Lower lobe of right lung (tissue), 2 donors: Measurements from ENCODE around the gene IGBP1. TPM values are rescaled to one million over a fixed set of nuclear protein-coding genes. Genes with fewer than 3 reads are reported as not detected.

Source experiments
- ATAC-seq, 2 donors: fragments of 200-7000 bp; cut with Tn5 transposase; one replicate each; pipeline ENCODE4 v1.9.1; 2020 to 2022; ENCODE audit warnings: mild to moderate bottlenecking in 2 of 2, moderate library complexity in 2 of 2
- DNase-seq: peaks from one replicate; pipeline ENCODE4 v3.0.0-alpha.2; 2020
- H3K27ac ChIP-seq: fragments of 200-600 bp; one replicate; pipeline ENCODE4 v1.8.0; 2022
- H3K27me3 ChIP-seq: fragments of 200-600 bp; one replicate; pipeline ENCODE4 v1.8.0; 2022; ENCODE audit warnings: low read depth
- H3K36me3 ChIP-seq: fragments of 200-600 bp; one replicate; pipeline ENCODE4 v1.8.0; 2022; ENCODE audit warnings: mild to moderate bottlenecking
- H3K4me1 ChIP-seq: fragments of 200-600 bp; one replicate; pipeline ENCODE4 v1.8.0; 2022
- H3K4me3 ChIP-seq: fragments of 200-600 bp; one replicate; pipeline ENCODE4 v1.8.0; 2022; ENCODE audit warnings: mild to moderate bottlenecking
- H3K9me3 ChIP-seq: fragments of 200-600 bp; one replicate; pipeline ENCODE4 v1.8.0; 2022
- CTCF ChIP-seq: fragments of 200-600 bp; IDR thresholded peaks from one replicate; pipeline ENCODE4 v1.8.0; 2022; ENCODE audit warnings: antibody characterized with exemption, mild to moderate bottlenecking
- intact Hi-C: fragments of 100-400 bp; cut with DNase I; formaldehyde crosslinking; loops from one replicate; pipeline ENCODE4 v1.11.0; 2022
- total RNA-seq: library from RNA; stranded (reverse); fragmentation: NEBNext Ultra II Directional; extraction: Animal tissue kit (Norgen Biotek cat#: 25700); gene quantifications from one replicate; pipeline ENCODE4 v1.2.1, GENCODE V29; 2021
- donor health status: DM: no; HTN: yes; CAD: no; lungs with severe emphysema.

Gene IGBP1
- total RNA-seq, 1 donor from 2014 or later, result 60.1 TPM

- intact Hi-C loops, result no loop called here
- Histone ChIP-seq H3K27ac (no peak within 1 kb of the TSS), H3K9me3 (no peaks in the 10 kb centered on the region), H3K27me3 (no peaks in the 10 kb centered on the region), H3K4me1 (no peaks in the 10 kb centered on the region), H3K4me3 (no peak within 1 kb of the TSS), H3K36me3 (no peaks in the 10 kb centered on the region)
- DNase-seq, result no peak
- no peak for ATAC-seq
- TF ChIP-seq CTCF, result no peak
Measured at GRCh38 chrX:70176938-70177533, 43.8 kb downstream of the IGBP1 start, which contains the start of gene DGAT2L6. Gene DGAT2L6 (plus strand): TSS chrX:70177483. CDS start chrX:70177583, 100 bp downstream.

GRCh38 chrX:70183091-70183490, 49.8 kb downstream of the IGBP1 start:
- DNase-seq (no peak), ATAC-seq (no peak)
- Histone ChIP-seq H3K27ac (no peak overlapping the region), H3K4me3 (no peak overlapping the region), H3K27me3 (no peaks in the 10 kb centered on the region), H3K9me3 (no peaks in the 10 kb centered on the region), H3K4me1 (no peaks in the 10 kb centered on the region), H3K36me3 (no peaks in the 10 kb centered on the region)
- TF ChIP-seq CTCF, result no peak
- intact Hi-C loops, result no loop called here

GRCh38 chrX:70190225-70190624, 57.0 kb downstream of the IGBP1 start:
- TF ChIP-seq CTCF, result no peak
- Histone ChIP-seq H3K36me3 (no peaks in the 10 kb centered on the region), H3K27me3 (no peaks in the 10 kb centered on the region), H3K4me1 (no peaks in the 10 kb centered on the region), H3K9me3 (no peaks in the 10 kb centered on the region), H3K27ac (no peak overlapping the region), H3K4me3 (no peak overlapping the region)
- intact Hi-C loops, result no loop called here
- DNase-seq, result no peak
- ATAC-seq, result no peak

- Histone ChIP-seq H3K27me3 (no peaks in the 10 kb centered on the region), H3K4me1 (no peaks in the 10 kb centered on the region), H3K27ac (no peak overlapping the region), H3K9me3 (no peaks in the 10 kb centered on the region), H3K36me3 (no peaks in the 10 kb centered on the region), H3K4me3 (no peak overlapping the region)
- DNase-seq (no peak), ATAC-seq (peak; percentile 59 to 72)
- intact Hi-C loops, result no loop called here
- peak; percentile 61 for TF ChIP-seq CTCF
Measured at GRCh38 chrX:70196961-70197720, 63.9 kb downstream of the IGBP1 start.

GRCh38 chrX:70201732-70202131, 68.5 kb downstream of the IGBP1 start:
- Histone ChIP-seq H3K4me1 (no peaks in the 10 kb centered on the region), H3K4me3 (no peak overlapping the region), H3K9me3 (no peaks in the 10 kb centered on the region), H3K36me3 (no peaks in the 10 kb centered on the region), H3K27ac (no peak overlapping the region), H3K27me3 (no peaks in the 10 kb centered on the region)
- intact Hi-C loops, result no loop called here
- ATAC-seq (no peak), DNase-seq (no peak)
- TF ChIP-seq CTCF, result no peak
